Endothelial cell of umbilical vein (primary cell): ENCODE data around the gene FARP1.

Experiments used
- CTCF ChIP-seq, 2 donors: IDR thresholded peaks; 1 replicate in 1 of 2; 2 replicates in 1 of 2; pipeline ENCODE4 v1.5.1; 2011; ENCODE audit warnings: low read length in 2 of 2, mild to moderate bottlenecking in 2 of 2, moderate library complexity in 2 of 2, control low read depth in 1 of 2, inconsistent platforms in 1 of 2, low read depth in 1 of 2; ENCODE audit not compliant: insufficient read depth in 1 of 2; ENCODE audit errors: extremely low read depth in 1 of 2
- EZH2 ChIP-seq: IDR thresholded peaks from 2 replicates; pipeline ENCODE4 v1.6.1; 2012; ENCODE audit warnings: borderline replicate concordance, low read depth, mild to moderate bottlenecking, moderate library complexity, low read length, inconsistent platforms; ENCODE audit not compliant: severe bottlenecking
- FOS ChIP-seq: IDR thresholded peaks from 2 replicates; pipeline ENCODE4 v1.6.1; 2011; ENCODE audit warnings: mild to moderate bottlenecking, low read length, moderate library complexity, borderline replicate concordance; ENCODE audit not compliant: insufficient read depth
- JUN ChIP-seq: IDR thresholded peaks from 2 replicates; pipeline ENCODE4 v1.6.1; 2011; ENCODE audit warnings: borderline replicate concordance, low read depth; ENCODE audit not compliant: insufficient read length, insufficient read depth
- POLR2A ChIP-seq: IDR thresholded peaks from 2 replicates; pipeline ENCODE4 v1.6.1; 2012; ENCODE audit warnings: low read depth, mild to moderate bottlenecking, control low read depth, low read length

DNA sequence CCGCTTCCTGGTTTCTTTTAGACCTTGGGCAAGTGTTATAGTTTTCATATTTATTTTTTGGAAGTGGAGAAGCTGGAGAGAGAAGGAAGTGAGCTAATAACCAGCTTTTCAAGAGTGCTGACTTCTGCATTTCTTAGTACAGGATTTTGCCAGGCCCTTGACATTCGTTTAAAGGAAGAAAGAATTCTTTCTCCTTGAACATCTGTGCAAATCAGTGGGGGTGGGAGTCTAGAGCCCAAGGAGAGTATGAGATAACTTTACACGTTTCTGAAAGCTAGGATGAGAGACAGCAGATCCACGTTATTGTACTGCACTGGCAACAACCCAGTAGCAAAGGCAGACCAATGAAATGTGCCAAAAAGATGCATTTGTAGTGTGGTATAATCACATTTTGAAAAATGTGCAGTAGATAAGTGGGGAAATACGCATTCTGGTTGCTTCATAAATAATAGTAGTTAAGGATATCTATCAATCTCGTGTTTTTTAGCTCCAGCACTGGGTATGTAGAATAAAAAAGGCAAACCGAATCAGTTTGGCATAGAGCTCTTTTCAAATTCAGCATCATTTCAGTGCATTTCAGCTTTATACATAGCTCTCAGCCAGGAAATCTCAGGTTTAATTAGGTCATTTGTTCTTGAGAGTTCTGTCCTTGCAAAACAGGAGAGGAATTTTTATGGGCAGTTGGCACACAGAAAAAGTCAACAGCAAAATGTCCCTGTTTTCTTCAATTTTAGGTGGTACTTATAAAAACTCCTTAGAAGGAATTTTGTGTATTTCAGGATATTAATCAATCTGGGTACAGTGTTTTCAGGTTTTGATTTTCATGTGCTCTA is 29.9 kb downstream of the FARP1 start:
- TF ChIP-seq CTCF (IDR thresholded peaks at IDR 0.05; ENCODE audit: extremely low read depth in 1 of 2, insufficient read depth in 1 of 2, low read depth in 1 of 2, low read length in 2 of 2) (no peak), EZH2 (no peak), FOS (no peak), POLR2A (no peak), JUN (no peak)
